Osteocyte (in vitro differentiated cells): Measurements from ENCODE around the gene AFAP1. TPM values are rescaled to one million over a fixed set of nuclear protein-coding genes. Genes with fewer than 3 reads are reported as not detected.

ENCODE experiments used
- DNase-seq: peaks from one replicate; pipeline ENCODE4 v3.0.0; 2021; ENCODE audit warnings: mixed read lengths; ENCODE audit not compliant: unreplicated experiment; ENCODE audit errors: extremely low spot score
- H3K27ac Mint-ChIP-seq: one replicate; pipeline ENCODE4 v1.8.0; 2021; ENCODE audit warnings: mild to moderate bottlenecking, mixed read lengths; ENCODE audit not compliant: unreplicated experiment
- H3K27me3 Mint-ChIP-seq: one replicate; pipeline ENCODE4 v1.8.0; 2021; ENCODE audit warnings: mixed read lengths; ENCODE audit not compliant: unreplicated experiment
- H3K36me3 Mint-ChIP-seq: one replicate; pipeline ENCODE4 v1.8.0; 2021; ENCODE audit warnings: mixed read lengths; ENCODE audit not compliant: unreplicated experiment
- H3K4me1 Mint-ChIP-seq: one replicate; pipeline ENCODE4 v1.8.0; 2021; ENCODE audit warnings: mixed read lengths; ENCODE audit not compliant: unreplicated experiment
- H3K4me3 Mint-ChIP-seq: one replicate; pipeline ENCODE4 v1.8.0; 2021; ENCODE audit warnings: mild to moderate bottlenecking, moderate library complexity, mixed read lengths; ENCODE audit not compliant: unreplicated experiment
- H3K9me3 Mint-ChIP-seq: one replicate; pipeline ENCODE4 v1.8.0; 2021; ENCODE audit warnings: mixed read lengths; ENCODE audit not compliant: unreplicated experiment
- CTCF ChIP-seq: fragments of 200-600 bp; sonication (generic); IDR thresholded peaks from 2 replicates; pipeline ENCODE4 v1.5.0; 2021; ENCODE audit warnings: antibody characterized with exemption, mild to moderate bottlenecking, moderate library complexity
- total RNA-seq: library from RNA; stranded (reverse); gene quantifications from 2 replicates; pipeline ENCODE4 v1.2.1, GENCODE V29; 2021

AFAP1 gene
- total RNA-seq, 1 donor from 2014 or later, result 66.9 TPM

DNA sequence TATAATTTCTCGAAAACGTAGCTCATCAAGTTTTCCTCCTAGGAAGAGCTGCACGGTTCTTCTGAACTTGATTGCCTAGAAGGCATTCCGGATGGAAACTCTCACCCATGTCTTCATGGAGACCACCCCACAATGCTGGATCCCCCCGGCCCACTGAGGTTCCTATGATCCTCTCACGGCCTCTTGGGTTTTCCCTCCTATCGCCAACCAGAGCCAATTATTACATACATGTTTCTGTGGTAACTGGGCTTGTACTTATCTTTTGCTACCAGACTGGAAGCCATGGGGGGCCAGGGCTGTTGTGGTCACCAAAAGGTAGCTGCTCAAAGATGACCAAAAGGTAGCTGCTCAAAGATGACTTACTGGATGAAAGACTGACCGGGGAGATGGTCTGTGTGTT lies 131.5 kb downstream of the AFAP1 start:
- Mint-ChIP-seq H3K9me3 (no peaks in the 10 kb centered on the region), H3K27me3 (no peaks in the 10 kb centered on the region), H3K4me1 (peaks cover 71% of the 10 kb centered on the region), H3K36me3 (peaks cover 33% of the 10 kb centered on the region), H3K27ac (peak overlapping the region; percentile 59), H3K4me3 (no peak overlapping the region)
- DNase-seq, result no peak
- no peak for TF ChIP-seq CTCF

DNA sequence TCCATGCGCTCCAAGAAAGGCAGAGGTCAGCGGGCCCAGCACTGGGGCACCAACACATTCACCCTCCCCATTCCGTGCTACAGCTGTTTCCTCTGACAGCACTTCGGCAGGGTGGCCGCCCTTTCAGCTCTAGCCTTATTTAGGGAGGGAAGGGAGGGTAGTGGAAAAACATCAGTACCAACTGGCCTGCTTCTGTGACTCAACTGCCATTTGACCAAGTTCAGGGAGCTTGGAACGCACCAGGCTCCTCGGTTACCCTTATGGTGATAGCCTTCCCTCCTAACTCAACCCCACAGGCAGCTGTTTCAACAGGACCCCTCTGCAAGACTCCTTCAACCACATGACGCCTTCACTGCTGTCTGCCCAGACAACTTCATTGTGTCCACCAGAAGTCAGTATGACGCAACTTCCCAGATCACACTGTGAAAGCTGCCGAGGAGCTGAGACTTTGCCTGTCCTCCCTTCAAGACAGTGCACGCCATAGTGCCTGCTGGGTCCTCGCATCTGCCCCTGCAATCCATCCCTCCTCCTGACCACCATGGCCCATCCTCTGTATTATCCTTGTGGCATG lies 132.2 kb downstream of the AFAP1 start:
- no peaks in the 10 kb centered on the region for H3K9me3 Mint-ChIP-seq
- H3K27me3 Mint-ChIP-seq, result no peaks in the 10 kb centered on the region
- peaks cover 70% of the 10 kb centered on the region for H3K4me1 Mint-ChIP-seq
- peak overlapping the region; percentile 97 for H3K27ac Mint-ChIP-seq
- no peak for TF ChIP-seq CTCF
- no peak for DNase-seq
- peaks cover 30% of the 10 kb centered on the region for H3K36me3 Mint-ChIP-seq
- no peak overlapping the region for H3K4me3 Mint-ChIP-seq

DNA sequence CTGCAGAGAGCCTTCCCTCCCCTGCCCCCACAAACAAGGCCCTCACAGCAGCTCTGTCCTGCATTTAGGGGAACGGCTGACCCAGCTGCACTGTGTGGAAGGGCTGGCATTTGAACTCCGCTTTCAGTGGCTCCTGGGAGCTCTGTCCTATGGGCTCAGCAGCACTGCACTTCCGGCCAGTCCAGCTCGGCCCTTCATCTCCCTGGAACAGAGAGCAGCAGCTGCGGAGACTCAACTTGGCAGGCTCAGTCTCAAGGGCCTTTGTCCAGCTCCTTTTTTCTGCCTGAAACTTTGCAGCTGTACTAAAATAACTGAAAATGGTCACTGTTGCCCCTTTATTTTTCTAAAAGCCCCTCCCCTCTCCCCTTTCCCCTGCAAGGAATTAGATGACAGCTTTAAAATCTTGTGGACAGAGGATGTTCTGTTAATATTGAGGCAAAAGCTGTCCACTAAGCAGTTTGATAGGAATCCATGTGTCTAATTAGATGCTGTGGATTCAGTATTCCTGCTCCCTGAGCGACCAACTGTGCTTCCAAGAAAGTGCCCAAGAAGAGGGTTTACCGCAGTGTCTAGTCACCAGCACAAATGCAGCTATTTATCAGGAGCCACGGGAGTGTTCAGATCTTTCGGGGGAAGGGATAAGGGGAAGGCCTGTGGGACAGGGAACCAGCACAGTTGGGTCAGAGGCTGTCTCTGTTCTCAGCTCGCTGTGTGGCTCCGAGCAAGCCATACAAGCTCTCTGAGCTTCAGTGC lies 133.1 kb downstream of the AFAP1 start:
- Mint-ChIP-seq H3K27ac (peak overlapping the region; percentile 97), H3K4me3 (peak overlapping the region; percentile 27)
- TF ChIP-seq CTCF, result no peak

DNA sequence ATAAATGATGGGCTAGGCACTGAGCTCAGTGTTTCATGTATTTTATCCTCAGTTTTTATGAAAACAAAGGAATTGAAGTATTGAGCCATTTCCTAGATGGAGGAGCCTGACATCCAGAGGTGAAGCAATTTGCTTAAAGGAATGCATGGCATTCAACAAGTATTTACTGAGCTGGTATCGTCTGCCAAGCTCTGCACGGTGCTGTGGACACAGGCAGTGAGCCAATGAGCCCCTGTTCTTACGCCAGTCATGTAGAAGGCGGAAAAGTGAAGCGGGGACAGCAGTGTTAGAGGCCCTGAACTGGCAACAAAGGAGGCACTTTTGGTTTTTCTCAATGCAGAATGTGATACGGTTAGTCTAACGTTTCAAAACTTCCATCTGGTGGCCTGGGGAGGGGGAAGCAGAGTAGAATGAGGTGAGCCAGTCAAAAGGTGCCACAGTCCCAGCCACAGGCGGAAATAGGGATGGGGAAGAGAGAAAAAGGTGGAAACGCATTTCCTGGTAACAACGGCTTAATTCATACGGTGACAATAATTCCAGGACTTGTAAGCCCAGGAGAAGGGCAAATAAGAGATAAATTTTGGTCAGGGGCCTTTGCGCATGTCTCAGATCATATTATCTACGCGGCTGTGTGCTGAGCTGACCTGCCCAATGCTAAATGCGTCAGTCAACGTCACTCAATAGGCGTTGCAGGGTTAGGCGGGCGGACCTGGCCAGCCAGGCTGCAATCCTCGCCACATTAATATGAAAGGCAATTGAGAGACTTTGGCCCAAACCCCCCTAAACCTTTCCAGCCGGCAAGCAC lies 133.9 kb downstream of the AFAP1 start:
- no peak for TF ChIP-seq CTCF
- peak; percentile 89 for DNase-seq
- Mint-ChIP-seq H3K4me1 (peaks cover 62% of the 10 kb centered on the region), H3K4me3 (peak overlapping the region; percentile 38), H3K27ac (peak overlapping the region; percentile 97), H3K27me3 (no peaks in the 10 kb centered on the region), H3K9me3 (no peaks in the 10 kb centered on the region), H3K36me3 (peaks cover 27% of the 10 kb centered on the region)

More for the DNA sequence above, 133.1 kb downstream of the AFAP1 start:
- no peak for DNase-seq
- Mint-ChIP-seq H3K9me3 (no peaks in the 10 kb centered on the region), H3K36me3 (peaks cover 26% of the 10 kb centered on the region), H3K4me1 (peaks cover 67% of the 10 kb centered on the region), H3K27me3 (no peaks in the 10 kb centered on the region)
